NCI-H1930 (cell line): ENCODE measurements around the gene SPHK2.
"Not testable (repeated sequence)": the region's sequence is repeated elsewhere in the genome, so short reads cannot be mapped to it uniquely, and the experiment has no call there.

ENCODE experiments used
- DNase-seq, 2 experiments: peaks; one replicate each; lab custom pipeline; 2025; lab: John Stamatoyannopoulos, UW

The SPHK2 gene

DNA sequence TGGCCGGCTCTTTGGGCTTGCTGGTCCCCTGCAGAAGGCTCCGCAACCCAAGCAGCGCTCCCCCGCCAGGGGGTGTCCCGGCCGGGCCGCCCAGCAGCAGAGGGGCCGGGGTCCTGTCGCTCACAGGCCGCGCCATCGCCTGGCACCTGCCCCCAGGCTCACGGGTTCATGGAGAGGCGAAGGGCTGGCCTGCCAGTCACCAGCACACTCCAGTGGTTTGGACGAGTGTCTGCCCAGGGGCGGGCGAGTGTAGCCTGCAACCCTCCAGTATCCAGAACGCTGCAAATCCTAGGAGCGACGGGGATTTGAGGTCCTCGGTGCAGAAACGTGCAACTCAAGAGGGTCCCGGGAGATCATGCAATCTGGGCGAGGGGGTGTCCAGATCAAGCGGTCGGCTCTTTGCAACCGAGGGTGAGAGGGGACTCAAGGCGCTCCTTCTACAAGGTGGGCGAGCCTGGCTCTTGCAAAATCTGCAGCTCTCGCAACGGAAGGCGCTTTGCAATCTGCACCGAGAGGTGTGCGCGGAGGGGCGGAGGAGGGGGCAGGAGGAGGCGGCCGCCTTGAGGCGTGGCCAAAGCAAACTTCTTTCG is 17.6 kb downstream of the SPHK2 start, which contains the start of gene DBP:
TSS of gene DBP (minus strand) at position 521 of the 590 bp plus-strand sequence. CDS start at position 136, 385 bp downstream.
- DNase-seq, result peak in 1 of 2 experiments; percentile 77

DNA sequence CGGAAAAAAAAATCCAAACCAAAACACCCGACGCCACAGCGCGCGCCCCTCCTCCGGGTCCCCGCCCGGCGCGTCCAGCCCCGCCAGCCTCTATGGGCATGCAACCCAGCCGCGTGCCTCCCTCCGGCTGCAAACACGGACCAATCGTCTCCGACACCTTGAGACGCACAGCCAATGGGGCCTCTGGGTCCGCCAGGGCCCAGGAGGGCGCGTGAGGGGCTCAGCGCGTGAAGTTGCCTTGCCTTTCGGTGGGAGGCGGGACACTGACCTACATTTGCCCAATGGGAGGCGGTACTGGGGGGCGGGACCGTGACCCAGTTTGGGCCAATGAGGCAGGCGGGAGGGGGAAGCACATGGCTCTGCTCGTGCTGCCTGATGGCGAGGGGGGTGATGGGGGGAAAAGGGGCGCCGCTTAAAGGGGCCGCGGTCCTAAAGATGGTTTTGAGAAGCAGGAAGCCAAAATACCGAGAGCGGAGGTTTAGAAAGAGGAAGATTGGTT is 18.2 kb downstream of the SPHK2 start:
- DNase-seq, result peak; percentile 99 to 100

DNA sequence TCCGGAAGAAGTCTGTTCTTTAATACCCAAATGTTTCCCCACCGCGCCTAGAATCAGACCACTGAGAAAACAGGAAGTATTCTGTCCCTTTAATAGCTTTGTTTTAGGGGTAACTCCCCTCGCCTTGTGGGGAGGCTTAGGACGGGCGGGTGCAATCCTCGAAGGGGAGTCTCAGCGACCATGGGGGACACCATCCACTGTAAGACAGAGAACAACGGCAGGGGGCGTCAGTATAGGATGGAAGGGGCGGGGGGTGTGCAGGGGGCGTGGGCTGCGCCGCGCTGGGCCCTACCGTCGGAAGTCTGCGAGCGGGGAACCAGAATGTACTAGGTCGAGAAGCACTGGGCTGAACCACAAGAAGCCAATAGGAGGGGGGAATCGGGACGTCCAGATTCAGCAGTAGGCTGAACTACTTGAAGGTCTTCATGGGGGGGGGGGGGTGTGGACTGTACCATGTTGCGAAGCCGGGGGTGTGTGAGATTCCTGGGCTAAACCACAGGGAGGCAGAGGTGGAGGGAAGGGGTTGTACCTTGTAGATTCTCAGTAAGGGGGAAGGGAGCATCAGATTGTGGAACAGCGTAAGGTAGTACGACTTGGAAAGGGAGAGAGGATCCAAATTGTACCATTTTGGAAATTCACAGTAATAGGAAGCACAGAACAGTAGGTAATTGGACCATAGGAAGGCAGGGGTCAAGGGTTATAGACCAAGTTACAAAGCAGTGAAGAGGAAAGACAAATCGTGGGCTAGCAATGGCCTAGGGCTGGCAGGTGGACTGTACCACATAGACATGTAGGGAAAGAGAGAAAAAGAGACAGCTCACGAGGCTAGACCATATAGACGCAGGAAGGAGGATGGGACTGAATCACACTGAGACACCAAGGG is 18.9 kb downstream of the SPHK2 start:
- peak; percentile 87 to 91 for DNase-seq

DNA sequence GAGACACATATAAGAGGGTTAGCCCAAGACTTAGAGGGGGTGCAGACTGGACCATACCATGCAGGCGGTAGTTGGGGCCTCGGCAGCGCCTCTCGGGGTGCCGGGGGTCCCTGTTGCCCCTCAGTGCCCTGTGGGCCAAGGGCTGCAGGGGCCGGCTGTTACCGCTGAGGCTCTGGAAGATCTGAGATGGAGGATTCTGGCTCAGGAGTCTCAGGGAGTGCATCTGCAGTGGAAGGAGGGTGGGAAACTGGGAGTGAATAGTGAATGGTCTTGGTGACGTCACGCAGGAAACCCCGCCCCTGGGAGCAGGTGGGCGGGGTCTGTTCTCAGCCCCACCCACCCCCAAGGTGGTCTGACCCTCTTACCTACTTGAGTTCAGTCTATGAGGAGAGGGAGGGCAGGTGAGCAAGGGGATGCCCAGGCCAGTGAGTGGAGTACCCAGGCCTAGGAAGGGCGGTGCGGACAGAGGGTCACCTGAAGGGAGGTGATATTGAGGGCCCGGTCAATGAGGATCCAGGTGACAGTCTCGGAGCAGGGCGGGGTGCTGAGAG is 19.6 kb downstream of the SPHK2 start:
- no peak for DNase-seq

DNA sequence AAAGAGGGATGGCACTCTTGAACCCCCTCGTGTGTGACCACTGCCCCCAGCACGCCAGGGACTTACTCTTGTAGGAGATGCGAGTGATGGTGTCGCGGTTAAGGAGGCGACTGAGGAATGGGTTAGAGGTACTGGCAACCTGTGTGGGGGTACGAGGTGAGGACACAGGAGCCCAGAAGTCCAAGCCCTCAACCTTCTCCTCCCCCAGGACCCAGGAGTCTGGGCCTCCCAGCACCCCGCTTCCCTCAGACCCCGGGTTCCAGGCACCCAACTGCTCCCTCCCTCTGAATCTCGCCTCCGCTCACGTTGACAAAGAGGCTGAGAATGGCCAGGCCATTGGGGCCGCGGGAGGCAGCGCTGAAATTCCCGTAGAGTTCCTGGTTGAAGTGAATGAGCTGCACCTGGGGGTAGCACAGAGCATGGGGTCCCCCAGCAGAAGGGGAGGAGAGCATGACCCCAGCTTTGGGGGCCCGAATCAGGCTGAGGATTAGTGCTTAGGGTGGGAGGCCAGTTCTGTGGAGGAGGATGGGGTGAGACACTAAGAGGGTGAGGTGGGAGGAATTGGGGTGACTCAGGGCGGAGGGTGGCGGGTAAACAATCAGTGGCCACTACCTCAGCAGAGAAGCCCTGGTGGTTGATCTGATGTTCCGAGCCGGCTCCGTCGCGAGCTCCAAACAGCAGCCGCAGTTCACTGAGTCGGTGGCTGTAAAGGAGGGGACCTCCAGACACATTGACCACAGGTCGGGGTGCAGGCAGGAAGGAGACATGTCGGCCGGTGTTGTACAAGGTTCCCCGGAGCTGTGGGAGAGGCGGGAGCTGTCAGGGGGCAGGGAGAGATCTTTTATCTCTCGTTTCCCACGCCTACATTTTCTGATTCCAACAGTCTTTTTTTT is 20.4 kb downstream of the SPHK2 start:
- DNase-seq, result no peak

DNA sequence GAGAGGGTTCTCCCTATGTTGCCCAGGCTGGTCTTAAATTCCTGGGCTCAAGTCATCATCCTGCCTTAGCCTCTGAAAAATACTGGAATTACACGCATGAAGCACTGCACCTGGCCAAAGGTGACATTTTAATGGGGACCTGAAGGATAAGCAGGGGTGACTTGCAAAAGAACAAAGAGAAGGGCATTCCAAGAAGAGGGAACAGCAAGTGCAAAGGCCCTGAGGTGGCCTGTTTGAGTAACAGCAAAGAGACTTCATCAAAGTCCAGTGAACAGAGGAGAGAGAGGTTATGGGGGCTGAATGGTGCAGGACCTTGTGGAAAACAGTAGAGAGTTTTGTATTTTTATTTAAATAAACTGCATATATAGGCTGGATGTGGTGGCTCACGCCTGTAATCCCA is 22.5 kb downstream of the SPHK2 start:
- DNase-seq, result no peak

DNA sequence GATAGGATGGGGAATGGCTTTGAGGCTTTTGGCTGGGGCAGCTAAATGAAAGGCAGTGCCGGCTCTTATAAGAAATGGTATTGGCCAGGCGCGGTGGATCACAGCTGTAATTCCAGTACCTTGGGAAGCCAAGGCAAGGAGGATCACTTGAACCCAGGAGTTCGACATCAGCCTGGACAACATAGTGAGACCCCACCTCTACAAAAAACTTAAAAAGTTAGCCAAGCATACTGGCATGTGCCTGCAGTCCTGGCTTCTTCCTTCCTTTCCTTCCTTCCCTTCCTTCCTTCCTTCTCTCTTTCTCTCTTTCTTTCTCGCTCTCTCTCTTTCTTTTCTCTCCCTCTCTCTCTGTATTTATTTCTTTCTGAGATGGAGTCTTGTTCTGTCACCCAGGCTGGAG is 23.6 kb downstream of the SPHK2 start:
- no peak for DNase-seq

DNA sequence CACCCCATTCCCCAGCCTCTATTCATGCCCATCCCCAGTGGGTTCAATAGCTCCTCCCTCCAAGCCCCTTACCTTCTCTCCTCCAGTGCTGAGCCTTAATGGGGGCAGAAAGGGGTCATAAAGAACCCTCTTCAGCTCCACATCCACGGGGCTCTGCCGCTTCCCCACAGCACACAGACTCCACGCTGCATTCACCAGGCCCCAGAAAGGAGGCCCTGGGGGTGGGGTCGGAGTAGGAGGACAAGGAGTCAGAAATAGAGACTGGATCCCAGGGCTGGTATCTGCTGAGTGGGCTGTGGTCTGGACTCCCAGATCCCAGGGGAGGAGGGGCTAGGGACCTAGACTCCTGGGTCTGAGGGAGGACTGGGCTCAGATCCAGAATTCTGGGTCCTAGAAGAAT is 25.0 kb downstream of the SPHK2 start:
- DNase-seq, result no peak

DNA sequence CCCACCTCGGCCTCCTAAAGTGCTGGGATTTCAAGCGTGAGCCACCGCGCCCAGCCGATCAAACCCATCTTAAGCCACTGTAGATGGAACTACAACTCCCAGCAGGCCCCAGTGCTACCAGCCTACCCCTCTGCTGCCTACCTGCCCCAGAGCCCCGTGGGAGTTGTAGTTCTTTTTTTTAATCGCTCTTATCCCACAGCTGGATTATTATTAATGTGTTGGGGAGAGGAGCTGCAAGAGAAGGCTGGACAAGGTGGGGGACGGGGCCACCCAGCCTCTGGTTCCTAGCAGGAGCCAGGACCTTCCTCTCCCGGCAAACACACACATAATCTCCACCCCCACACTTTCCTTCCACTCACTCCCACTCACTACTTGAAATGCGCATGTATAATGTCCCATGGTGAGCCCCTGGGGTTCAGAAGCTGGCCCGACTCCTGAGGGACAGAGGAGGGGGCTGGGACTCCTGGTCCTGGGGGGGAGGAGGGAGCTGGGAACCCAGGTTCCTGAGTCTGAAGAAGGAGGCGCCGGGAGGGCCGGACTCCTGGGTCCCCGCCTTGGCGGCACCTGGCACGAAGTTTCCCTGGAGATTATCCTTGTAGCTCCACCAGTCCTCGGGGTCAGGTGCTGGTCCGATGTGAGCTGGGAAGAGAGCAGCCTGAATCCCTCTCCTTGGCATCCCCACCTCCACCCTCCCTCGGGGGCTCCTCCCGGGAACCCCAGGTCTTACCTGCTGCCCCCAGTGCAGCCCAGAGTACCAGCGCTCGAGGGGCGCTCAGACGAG is 25.7 kb downstream of the SPHK2 start:
- DNase-seq, result peak; percentile 78 to 79

DNA sequence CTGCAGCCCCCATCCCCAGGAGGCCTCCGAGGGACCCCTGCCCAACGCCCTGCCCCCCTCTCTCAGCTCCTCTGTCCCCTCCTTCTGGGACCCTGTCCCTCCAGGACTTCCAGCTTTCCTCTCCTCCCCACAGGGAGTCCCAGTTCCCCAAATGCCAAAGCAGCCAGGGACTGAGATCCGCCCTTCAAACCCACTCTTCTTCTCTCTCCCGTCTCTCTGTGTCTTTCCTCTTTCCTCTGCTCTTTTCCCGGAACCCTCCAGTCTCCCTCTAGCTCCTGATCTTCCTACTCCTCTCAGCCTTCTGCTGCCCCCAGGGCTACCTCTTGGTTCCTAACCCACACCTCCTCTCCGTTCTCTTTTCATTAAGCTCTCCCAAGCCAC is 26.3 kb downstream of the SPHK2 start:
- DNase-seq, result no peak

DNA sequence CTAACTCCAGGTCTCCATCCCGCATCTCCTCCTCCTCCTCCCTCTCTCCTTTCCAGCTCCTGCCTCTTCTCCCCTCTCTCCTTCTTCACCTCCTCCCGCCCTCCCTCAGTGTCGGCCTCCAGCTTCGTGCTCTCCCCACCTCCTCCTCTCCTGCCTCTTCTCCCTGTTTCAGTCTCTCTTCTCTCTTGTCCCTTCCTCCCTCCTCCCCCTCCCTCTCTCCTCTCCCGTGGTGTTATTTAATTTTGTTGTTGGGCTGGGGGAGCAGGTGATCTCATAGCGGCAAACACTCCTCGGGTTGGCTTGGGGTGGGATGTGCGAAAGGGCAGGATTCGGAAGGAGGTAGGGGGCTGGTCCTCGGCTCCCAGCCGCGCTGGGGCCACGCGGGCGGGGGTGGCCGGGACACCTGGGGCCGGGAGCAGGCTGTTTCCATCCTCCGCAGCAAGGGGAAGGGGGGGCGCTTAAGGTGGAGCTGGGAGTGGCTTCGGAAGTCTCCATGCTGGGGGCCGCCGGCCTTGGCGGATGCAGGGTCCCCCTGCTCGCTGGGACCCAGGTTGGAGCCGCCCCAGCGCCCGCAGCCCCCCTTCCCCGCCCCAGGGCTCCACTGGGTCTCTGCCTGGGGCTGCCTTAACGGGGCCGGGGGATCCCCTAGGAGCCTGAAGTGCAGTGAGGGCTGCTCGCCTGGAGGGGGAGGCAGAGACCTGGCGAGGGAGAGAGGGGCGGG is 26.9 kb downstream of the SPHK2 start, which contains the start of gene CA11:
TSS of gene CA11 (minus strand) at position 187 of the 721 bp plus-strand sequence. CDS start 555 bp downstream, outside the sequence.
- peak; percentile 90 to 91 for DNase-seq

DNA sequence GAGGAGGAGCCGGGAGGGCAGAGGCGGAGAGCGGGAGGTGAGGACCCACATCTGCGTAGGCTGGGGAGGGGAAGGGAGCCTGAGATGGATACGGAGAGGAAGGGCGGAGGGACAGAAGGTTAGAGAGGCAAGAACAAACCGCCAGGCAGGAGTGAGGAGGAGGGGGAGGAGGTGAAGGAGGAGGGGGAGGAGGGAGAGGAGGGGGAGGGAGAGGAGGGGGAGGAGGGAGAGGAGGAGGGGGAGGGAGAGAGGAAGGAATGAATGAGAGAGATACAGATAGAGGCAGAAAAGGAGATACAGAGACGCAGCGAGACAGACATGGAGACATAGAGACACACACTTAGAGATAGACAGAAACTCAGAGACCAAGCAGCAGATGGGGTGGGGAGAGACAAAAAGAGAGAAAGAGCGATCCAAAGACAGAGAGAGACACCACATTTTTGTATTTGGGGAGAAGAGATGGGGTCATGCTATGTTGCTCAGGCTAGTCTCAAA is 27.5 kb downstream of the SPHK2 start:
- no peak for DNase-seq

DNA sequence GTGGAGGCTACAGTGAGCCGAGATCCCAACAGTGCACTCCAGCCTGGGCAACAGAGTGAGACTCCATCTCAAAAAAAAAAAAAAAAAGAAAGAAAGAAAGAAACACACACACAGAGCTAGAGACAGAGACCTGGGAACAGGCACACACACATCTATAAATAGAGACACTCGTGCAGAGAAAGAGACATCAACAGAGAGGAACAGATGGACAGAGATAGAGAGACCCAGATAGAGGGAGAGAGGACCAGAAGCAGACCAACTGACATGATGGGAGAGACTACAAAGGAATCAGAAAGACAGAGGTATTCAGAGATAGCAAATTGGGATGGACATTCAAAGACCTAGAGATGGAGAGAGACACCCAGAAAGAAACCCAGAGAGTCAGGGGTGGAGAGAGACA is 28.8 kb downstream of the SPHK2 start:
- no peak for DNase-seq

DNA sequence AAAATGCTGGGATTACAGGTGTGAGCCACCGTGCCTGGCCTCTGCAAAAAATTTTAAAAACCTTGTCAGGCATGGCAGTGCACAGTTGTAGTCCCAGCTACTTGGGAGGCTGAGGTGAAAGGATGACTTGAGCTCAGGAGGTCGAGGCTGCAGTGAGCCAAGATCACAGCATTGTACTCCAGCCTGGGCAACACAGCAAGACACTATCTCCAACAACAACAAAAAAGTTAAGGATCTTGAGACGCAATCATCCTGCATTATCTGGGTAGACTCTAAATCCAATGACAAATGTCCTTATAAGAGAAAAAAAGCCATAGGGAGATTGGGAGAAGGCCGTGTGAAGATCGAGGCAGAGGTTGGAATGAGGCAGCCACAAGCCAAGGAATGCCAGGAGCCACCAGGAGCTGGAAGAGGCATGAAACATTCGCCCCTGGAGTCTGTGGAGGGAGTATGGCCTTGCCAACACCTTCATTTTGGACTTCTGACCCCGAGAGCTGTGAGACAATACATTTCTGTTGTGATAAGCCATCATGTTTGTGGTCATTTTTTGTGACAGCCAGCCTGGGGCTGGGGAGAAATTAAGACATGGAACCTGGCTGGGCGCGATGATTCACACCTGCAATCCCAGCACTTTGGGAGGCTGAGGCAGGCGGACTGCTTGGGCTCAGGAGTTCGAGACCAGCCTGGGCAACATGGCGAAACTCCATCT is 31.8 kb downstream of the SPHK2 start:
- DNase-seq, result no peak

DNA sequence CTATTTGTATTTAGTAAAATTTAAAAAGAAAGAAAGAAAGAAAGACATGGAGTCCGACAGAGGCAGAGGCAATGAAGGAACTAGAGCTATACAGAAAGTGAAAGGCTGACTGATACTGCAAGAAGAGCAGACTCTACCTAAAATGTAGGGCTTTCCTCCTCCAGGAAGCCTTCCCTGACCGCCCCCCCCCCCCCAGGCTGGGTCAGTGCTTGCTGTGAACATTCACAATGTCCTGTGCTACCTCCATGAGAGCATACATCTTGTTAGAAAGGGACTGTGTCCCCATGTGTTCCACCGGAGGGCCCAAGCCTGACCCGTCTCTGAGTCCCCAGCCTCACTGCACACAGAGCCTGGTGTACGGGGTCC is 32.4 kb downstream of the SPHK2 start:
- DNase-seq, result no peak

DNA sequence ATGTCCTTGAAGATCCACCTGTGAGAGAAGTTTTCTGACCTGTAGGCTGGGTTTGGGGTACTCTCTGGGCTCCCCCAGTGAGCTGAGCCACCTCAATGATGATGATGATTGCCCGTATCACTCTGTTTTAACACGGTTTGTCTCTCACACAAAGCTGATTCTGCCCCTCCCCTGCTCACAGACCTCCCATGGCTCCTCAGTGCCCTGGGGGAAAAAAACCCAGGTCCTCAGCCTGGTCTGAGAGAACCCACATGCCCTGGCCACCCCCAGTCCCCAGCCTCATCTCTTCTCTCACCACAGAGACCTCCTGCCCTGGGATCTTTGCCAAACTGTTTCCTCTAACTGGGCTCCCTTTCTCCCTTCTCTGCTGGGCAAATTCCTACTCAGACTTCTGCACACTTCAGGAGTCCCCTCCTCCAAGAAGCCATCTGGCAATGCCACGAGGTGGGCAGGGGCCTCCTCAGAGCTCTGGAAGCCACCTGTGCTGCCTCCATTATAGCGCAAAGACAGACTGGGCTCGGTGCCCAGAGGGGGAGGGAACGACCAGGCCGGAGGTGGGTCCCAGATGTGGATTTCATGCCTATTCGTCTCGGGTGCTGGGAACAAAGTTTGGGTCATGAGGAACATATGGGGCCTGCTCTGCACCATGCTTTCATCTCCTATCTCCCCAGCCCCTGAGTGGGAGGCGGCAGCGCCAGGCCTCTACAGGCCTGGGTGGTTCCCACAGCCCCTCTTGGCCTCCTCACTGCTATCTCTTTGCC is 35.2 kb downstream of the SPHK2 start:
- no peak for DNase-seq

DNA sequence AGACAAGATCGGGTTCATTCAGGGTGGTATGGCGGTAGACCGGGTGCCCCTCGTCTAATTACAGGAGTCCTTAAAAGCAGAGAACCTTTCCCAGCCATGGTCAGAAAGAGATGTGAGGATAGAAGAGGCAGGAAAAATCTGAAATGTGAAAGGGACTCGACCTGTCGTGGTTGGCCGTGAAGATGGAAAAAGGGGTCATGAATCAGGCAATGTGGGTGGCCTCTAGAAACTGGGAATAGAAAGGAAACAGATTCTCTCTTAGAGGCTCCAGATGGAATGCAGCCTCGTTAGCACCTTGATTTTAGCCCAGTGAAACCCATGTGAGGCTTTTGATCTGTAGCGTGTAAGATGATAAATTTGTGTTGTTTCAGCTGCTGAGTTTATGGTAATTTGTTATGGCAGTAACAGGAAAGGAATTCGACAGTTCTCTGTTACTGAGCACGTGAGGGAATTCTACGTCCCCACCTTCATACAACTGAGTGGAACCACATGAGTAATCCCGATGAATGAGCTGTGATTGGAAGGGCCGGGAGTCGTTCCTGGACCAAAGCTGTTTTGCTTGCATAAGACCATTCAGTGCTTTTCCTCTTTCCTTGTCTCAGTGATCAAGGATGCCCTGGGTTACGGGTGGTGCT is 37.7 kb downstream of the SPHK2 start:
- DNase-seq, result no peak

DNA sequence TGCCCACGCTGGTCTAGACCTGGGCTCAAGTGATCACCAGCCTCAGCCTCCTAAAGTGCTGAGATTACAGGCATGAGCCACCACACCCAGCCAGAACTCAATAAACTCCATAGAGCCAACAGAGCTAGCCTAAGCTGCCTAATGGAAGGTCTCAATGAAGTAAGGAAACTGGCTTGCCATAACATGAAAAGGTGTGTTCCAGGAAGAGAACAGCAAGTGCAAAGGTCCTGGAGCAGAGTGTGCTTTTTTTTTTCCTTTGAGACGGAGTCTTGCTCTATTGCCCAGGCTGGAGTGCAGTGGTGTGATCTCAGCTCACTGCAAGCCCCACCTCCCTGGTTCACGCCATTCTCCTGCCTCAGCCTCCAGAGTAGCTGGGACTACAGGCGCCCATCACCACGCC is 38.5 kb downstream of the SPHK2 start:
- DNase-seq, result not testable (repeated sequence)
